Measurements from ENCODE around the gene THAP7. TPM values are rescaled to one million over a fixed set of nuclear protein-coding genes. Genes with fewer than 3 reads are reported as not detected.
A peak's percentile ranks its signal among the peaks of the same experiment; 100 is the strongest.
"Not testable (repeated sequence)": the region's sequence is repeated elsewhere in the genome, so short reads cannot be mapped to it uniquely, and the experiment has no call there.

THAP7 gene
- total and polyA plus RNA-seq, 3 donors from 2014 or later = 60.6 to 96.5 (median 75.8) TPM

DNA sequence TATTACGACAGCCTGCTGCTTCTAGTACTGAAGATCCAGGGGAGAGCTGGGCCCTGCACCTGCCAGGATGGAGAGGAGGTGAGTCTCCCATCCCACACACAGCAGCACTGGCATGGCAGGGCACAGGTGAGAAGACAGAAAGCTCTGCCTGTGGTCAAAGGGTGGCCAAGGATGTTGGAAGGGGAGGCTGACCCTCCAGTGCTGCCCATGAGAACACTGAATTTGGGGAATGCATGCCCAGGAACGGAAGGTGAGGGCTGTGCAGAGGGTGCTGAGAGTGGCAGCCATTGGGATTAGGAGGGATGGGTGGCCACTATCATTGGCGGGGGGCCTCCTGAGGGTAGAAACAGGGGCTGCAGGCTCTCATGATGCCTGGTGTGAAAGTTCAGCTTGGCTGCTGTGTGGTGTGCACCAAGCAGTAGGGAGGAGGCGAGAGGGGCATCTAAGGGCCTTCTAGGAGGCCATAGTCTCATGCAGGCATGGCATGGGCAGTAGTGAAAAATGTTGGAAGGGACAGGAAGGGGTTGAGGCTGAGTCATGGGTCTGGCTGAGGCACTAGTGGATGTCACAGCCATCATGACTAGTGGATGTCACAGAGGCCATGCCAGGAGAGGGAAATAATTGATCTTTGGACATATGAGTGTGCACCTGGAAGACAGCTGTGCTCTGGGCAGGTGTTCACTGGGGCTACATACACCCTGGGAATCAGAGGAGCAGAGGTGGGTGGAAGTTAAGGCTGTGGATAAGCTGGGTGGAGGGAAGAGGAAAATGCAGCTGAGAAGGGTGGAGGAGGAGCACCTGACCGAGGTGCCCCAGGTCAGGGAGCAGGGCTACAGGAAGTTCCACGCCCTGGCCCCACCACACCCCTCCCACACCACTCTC, 41.3 kb upstream of the THAP7 start:
- no peaks in the 10 kb centered on the region for H3K36me3 ChIP-seq (ENCODE audit: low read depth, missing control alignments)
- H3K4me3 ChIP-seq = no peak overlapping the region
- 85 to 89% methylated on average over 6 of the region's 6 CpGs for WGBS, 2 donors
- intact Hi-C loops (cut with DNase I; ENCODE audit: low total_unique reads) = no loop called here
- H3K27ac ChIP-seq = no peak overlapping the region
- H3K27me3 ChIP-seq = no peaks in the 10 kb centered on the region
- no peaks in the 10 kb centered on the region for H3K9me3 ChIP-seq
- H3K4me1 ChIP-seq = peaks cover 31% of the 10 kb centered on the region
- DNase-seq = no peak
- TF ChIP-seq, protein P1, sequence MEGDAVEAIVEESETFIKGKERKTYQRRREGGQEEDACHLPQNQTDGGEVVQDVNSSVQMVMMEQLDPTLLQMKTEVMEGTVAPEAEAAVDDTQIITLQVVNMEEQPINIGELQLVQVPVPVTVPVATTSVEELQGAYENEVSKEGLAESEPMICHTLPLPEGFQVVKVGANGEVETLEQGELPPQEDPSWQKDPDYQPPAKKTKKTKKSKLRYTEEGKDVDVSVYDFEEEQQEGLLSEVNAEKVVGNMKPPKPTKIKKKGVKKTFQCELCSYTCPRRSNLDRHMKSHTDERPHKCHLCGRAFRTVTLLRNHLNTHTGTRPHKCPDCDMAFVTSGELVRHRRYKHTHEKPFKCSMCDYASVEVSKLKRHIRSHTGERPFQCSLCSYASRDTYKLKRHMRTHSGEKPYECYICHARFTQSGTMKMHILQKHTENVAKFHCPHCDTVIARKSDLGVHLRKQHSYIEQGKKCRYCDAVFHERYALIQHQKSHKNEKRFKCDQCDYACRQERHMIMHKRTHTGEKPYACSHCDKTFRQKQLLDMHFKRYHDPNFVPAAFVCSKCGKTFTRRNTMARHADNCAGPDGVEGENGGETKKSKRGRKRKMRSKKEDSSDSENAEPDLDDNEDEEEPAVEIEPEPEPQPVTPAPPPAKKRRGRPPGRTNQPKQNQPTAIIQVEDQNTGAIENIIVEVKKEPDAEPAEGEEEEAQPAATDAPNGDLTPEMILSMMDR (IDR thresholded peaks at IDR 0.05) = no peak
- no peak for TF ChIP-seq POLR2A (IDR thresholded peaks at IDR 0.05)

- no peaks in the 10 kb centered on the region for H3K9me3 ChIP-seq
- no peak overlapping the region for H3K27ac ChIP-seq
- 88% methylated on average over 4 of the region's 4 CpGs for WGBS, 2 donors
- no peak for DNase-seq
- no peaks in the 10 kb centered on the region for H3K27me3 ChIP-seq
- peaks cover 44% of the 10 kb centered on the region for H3K4me1 ChIP-seq
- TF ChIP-seq POLR2A (IDR thresholded peaks at IDR 0.05) = no peak
- TF ChIP-seq, protein P1 (IDR thresholded peaks at IDR 0.05) = no peak
- H3K4me3 ChIP-seq = no peak overlapping the region
- H3K36me3 ChIP-seq (ENCODE audit: low read depth, missing control alignments) = no peaks in the 10 kb centered on the region
- intact Hi-C loops (cut with DNase I; ENCODE audit: low total_unique reads) = no loop called here
These were observed 40.0 kb upstream of the THAP7 start for GRCh38 chr22:21041937-21042336.

GRCh38 chr22:21039158-21039557, 37.2 kb upstream of the THAP7 start:
- DNase-seq, H3K9me3 ChIP-seq, H3K27me3 ChIP-seq: not testable (repeated sequence)

GRCh38 chr22:21038405-21038804, 36.5 kb upstream of the THAP7 start:
- Histone ChIP-seq H3K4me1 (peaks cover 29% of the 10 kb centered on the region), H3K9me3 (no peaks in the 10 kb centered on the region), H3K27me3 (no peaks in the 10 kb centered on the region), H3K36me3 (ENCODE audit: low read depth, missing control alignments) (no peaks in the 10 kb centered on the region), H3K4me3 (no peak overlapping the region), H3K27ac (peak overlapping the region; percentile 60 to 68)
- TF ChIP-seq, protein P1 (IDR thresholded peaks at IDR 0.05) = no peak
- TF ChIP-seq POLR2A (IDR thresholded peaks at IDR 0.05) = no peak
- intact Hi-C loops (cut with DNase I; ENCODE audit: low total_unique reads) = no loop called here
- peak; percentile 85 for DNase-seq
- 20 to 32% methylated on average over 2 of the region's 2 CpGs for WGBS, 2 donors

More at GRCh38 chr22:21039158-21039557, 37.2 kb upstream of the THAP7 start:
- H3K36me3 ChIP-seq (ENCODE audit: low read depth, missing control alignments); intact Hi-C loops (cut with DNase I; ENCODE audit: low total_unique reads); H3K4me3 ChIP-seq: not testable (repeated sequence)
- peaks cover 34% of the 10 kb centered on the region for H3K4me1 ChIP-seq
- WGBS, 2 donors = 84 to 93% methylated on average over 5 of the region's 5 CpGs
- H3K27ac ChIP-seq = peak overlapping the region; percentile 50 to 65

GRCh38 chr22:21034989-21035388, 33.1 kb upstream of the THAP7 start:
- intact Hi-C loops (cut with DNase I; ENCODE audit: low total_unique reads) = no loop called here
- Histone ChIP-seq H3K9me3 (no peaks in the 10 kb centered on the region), H3K4me3 (no peak overlapping the region), H3K27me3 (no peaks in the 10 kb centered on the region), H3K36me3 (ENCODE audit: low read depth, missing control alignments) (no peaks in the 10 kb centered on the region), H3K4me1 (peaks cover 38% of the 10 kb centered on the region), H3K27ac (no peak overlapping the region)
- no peak for DNase-seq
- TF ChIP-seq, protein P1 (IDR thresholded peaks at IDR 0.05) = no peak
- no peak for TF ChIP-seq POLR2A (IDR thresholded peaks at IDR 0.05)
- WGBS, 2 donors = 77 to 85% methylated on average over 3 of the region's 3 CpGs
